GM19372 (cell line): Measurements from ENCODE around the gene KRT9.
"Not testable (repeated sequence)": the region's sequence is repeated elsewhere in the genome, so short reads cannot be mapped to it uniquely, and the experiment has no call there.

Source experiments
- ATAC-seq: cut with Tn5 transposase; IDR thresholded peaks from one replicate; pipeline ENCODE4 v1.9.1; 2021; ENCODE audit warnings: mild to moderate bottlenecking, low read depth, moderate library complexity; ENCODE audit not compliant: unreplicated experiment

The KRT9 gene

GRCh38 chr17:41580687-41581365, 9.0 kb upstream of the KRT9 start:
- no peak for ATAC-seq

- ATAC-seq, result no peak
Measured at GRCh38 chr17:41580244-41580575, 8.4 kb upstream of the KRT9 start.

GRCh38 chr17:41579484-41580243, 7.8 kb upstream of the KRT9 start:
- ATAC-seq, result no peak

GRCh38 chr17:41578971-41579370, 7.1 kb upstream of the KRT9 start:
- no peak for ATAC-seq

GRCh38 chr17:41578538-41578937, 6.7 kb upstream of the KRT9 start:
- no peak for ATAC-seq

GRCh38 chr17:41576740-41577139, 4.9 kb upstream of the KRT9 start:
- ATAC-seq, result not testable (repeated sequence)

GRCh38 chr17:41575336-41575735, 3.5 kb upstream of the KRT9 start:
- ATAC-seq, result no peak

GRCh38 chr17:41567317-41567716, 4.5 kb downstream of the KRT9 start:
- no peak for ATAC-seq

- ATAC-seq, result no peak
Measured at GRCh38 chr17:41565338-41565737, 6.5 kb downstream of the KRT9 start.

- no peak for ATAC-seq
Measured at GRCh38 chr17:41563607-41564170, 8.2 kb downstream of the KRT9 start.

- ATAC-seq, result no peak
Measured at GRCh38 chr17:41561554-41561953, 10.3 kb downstream of the KRT9 start.

GRCh38 chr17:41559548-41559947, 12.3 kb downstream of the KRT9 start:
- no peak for ATAC-seq

- ATAC-seq, result no peak
Measured at GRCh38 chr17:41556931-41557330, 14.9 kb downstream of the KRT9 start.

- no peak for ATAC-seq
Measured at GRCh38 chr17:41556306-41556705, 15.6 kb downstream of the KRT9 start.

- ATAC-seq, result no peak
Measured at GRCh38 chr17:41555105-41555887, 16.6 kb downstream of the KRT9 start.

GRCh38 chr17:41553987-41554680, 17.7 kb downstream of the KRT9 start:
- no peak for ATAC-seq

GRCh38 chr17:41553176-41553575, 18.7 kb downstream of the KRT9 start:
- no peak for ATAC-seq

- no peak for ATAC-seq
Measured at GRCh38 chr17:41552455-41552854, 19.4 kb downstream of the KRT9 start.

- ATAC-seq, result no peak
Measured at GRCh38 chr17:41551365-41551764, 20.5 kb downstream of the KRT9 start.

- ATAC-seq, result no peak
Measured at GRCh38 chr17:41549596-41550039, 22.2 kb downstream of the KRT9 start.
